Measurements from ENCODE around the gene RRP9.

GRCh38 chr3:51974277-51974962 is 32.7 kb upstream of the RRP9 start:
- TF ChIP-seq POLR2A (IDR thresholded peaks at IDR 0.05; ENCODE audit: low read depth, low read length) = no peak
- no peak for TF ChIP-seq CTCF (IDR thresholded peaks at IDR 0.05; ENCODE audit: extremely low read depth in 1 of 2, insufficient read depth in 1 of 2, low read depth in 1 of 2, low read length in 2 of 2)
- TF ChIP-seq MAX (IDR thresholded peaks at IDR 0.05; ENCODE audit: insufficient read depth, insufficient read length) = no peak
- TF ChIP-seq MYC (IDR thresholded peaks at IDR 0.05; ENCODE audit: low read depth, low read length) = no peak
- TF ChIP-seq POLR2AphosphoS5 (IDR thresholded peaks at IDR 0.05; ENCODE audit: insufficient read depth, low read depth, low read length) = no peak
- TF ChIP-seq EZH2 (IDR thresholded peaks at IDR 0.05; ENCODE audit: borderline replicate concordance, low read depth, low read length, severe bottlenecking) = no peak
- TF ChIP-seq JUN (IDR thresholded peaks at IDR 0.05; ENCODE audit: borderline replicate concordance, insufficient read depth, insufficient read length, low read depth) = no peak
- no peak for TF ChIP-seq GATA2 (IDR thresholded peaks at IDR 0.05; ENCODE audit: insufficient read depth, insufficient read length, low read depth, low read length)

Measured in endothelial cell of umbilical vein (primary cell).